SK-N-SH treated with all-trans-retinoic acid at 6 μM for 48 hours (cell line): ENCODE measurements around the gene NDFIP1.

Experiments used
- ARNTL ChIP-seq: fragments of 450-650 bp; formaldehyde crosslinking; IDR thresholded peaks from 2 replicates; pipeline ENCODE4 v1.5.0; 2020; ENCODE audit warnings: low read depth, mild to moderate bottlenecking, moderate library complexity, borderline replicate concordance
- BACH2 ChIP-seq: fragments of 250-450 bp; sonication (Bioruptor Pico); IDR thresholded peaks from 2 replicates; pipeline ENCODE4 v1.9.0; 2021; ENCODE audit warnings: mild to moderate bottlenecking, borderline replicate concordance
- CSDC2 ChIP-seq: fragments of 250-450 bp; sonication (Bioruptor Pico); IDR thresholded peaks from 2 replicates; pipeline ENCODE4 v1.5.0; 2020; ENCODE audit warnings: mild to moderate bottlenecking, moderate library complexity
- GLIS3 ChIP-seq: fragments of 250-450 bp; sonication (Bioruptor Pico); IDR thresholded peaks from 2 replicates; pipeline ENCODE4 v1.5.0; 2020; ENCODE audit warnings: mild to moderate bottlenecking, moderate library complexity
- ISL1 ChIP-seq: fragments of 250-450 bp; sonication (Bioruptor Pico); IDR thresholded peaks from 2 replicates; pipeline ENCODE4 v2.1.2; 2022; ENCODE audit warnings: mild to moderate bottlenecking, moderate library complexity
- RARB ChIP-seq: fragments of 250-450 bp; sonication (Bioruptor Pico); IDR thresholded peaks from 2 replicates; pipeline ENCODE4 v1.8.0; 2021; ENCODE audit warnings: mild to moderate bottlenecking, moderate library complexity
- ZC3H10 ChIP-seq: fragments of 250-450 bp; sonication (Bioruptor Pico); IDR thresholded peaks from 2 replicates; pipeline ENCODE4 v1.5.1; 2021; ENCODE audit warnings: mild to moderate bottlenecking, moderate library complexity
- ZFP3 ChIP-seq: fragments of 250-450 bp; sonication (Bioruptor Pico); IDR thresholded peaks from 2 replicates; pipeline ENCODE4 v1.5.0; 2020; ENCODE audit warnings: mild to moderate bottlenecking, moderate library complexity
- ZFP30 ChIP-seq: fragments of 450-650 bp; formaldehyde crosslinking; IDR thresholded peaks from 2 replicates; pipeline ENCODE4 v1.5.0; 2022; ENCODE audit warnings: mild to moderate bottlenecking, moderate library complexity
- ZNF70 ChIP-seq: fragments of 450-650 bp; formaldehyde crosslinking; IDR thresholded peaks from 2 replicates; pipeline ENCODE4 v1.5.0; 2020; ENCODE audit warnings: mild to moderate bottlenecking, moderate library complexity
- ZNF8 ChIP-seq: fragments of 450-650 bp; formaldehyde crosslinking; IDR thresholded peaks from 2 replicates; pipeline ENCODE4 v1.5.0; 2020; ENCODE audit warnings: mild to moderate bottlenecking, moderate library complexity
- TF ChIP-seq, protein P1 (sequence below): fragments of 250-450 bp; sonication (Bioruptor Pico); IDR thresholded peaks from 2 replicates; pipeline ENCODE4 v1.5.0; 2020; ENCODE audit warnings: mild to moderate bottlenecking, moderate library complexity

DNA sequence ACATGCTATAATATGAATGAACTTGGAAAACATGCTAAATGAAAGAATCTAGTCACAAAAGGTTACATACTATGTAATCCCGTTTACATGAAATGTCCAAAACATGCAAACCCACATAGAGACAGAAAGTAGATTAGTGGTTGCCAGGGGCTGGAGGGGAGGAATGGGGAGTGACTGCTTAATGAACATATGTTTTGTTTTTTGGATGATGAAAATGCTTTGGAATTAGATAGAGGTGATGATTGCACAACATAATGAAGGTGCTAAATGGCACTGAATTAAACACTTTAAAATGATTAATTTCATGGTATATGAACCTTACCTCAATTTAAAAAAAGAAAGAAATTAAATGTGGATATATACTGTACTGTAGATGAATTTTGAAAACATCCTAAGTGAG lies 17.6 kb upstream of the NDFIP1 start:
- TF ChIP-seq ZFP3 (CRISPR knock-in tag): no peak
- no peak for TF ChIP-seq ZC3H10 (CRISPR knock-in tag)
- no peak for TF ChIP-seq CSDC2 (CRISPR knock-in tag)
- TF ChIP-seq BACH2 (CRISPR knock-in tag): no peak
- TF ChIP-seq ARNTL (CRISPR knock-in tag): no peak
- no peak for TF ChIP-seq RARB (CRISPR knock-in tag)
- no peak for TF ChIP-seq ZFP30 (CRISPR knock-in tag)
- no peak for TF ChIP-seq GLIS3 (CRISPR knock-in tag)
- TF ChIP-seq, protein P1, sequence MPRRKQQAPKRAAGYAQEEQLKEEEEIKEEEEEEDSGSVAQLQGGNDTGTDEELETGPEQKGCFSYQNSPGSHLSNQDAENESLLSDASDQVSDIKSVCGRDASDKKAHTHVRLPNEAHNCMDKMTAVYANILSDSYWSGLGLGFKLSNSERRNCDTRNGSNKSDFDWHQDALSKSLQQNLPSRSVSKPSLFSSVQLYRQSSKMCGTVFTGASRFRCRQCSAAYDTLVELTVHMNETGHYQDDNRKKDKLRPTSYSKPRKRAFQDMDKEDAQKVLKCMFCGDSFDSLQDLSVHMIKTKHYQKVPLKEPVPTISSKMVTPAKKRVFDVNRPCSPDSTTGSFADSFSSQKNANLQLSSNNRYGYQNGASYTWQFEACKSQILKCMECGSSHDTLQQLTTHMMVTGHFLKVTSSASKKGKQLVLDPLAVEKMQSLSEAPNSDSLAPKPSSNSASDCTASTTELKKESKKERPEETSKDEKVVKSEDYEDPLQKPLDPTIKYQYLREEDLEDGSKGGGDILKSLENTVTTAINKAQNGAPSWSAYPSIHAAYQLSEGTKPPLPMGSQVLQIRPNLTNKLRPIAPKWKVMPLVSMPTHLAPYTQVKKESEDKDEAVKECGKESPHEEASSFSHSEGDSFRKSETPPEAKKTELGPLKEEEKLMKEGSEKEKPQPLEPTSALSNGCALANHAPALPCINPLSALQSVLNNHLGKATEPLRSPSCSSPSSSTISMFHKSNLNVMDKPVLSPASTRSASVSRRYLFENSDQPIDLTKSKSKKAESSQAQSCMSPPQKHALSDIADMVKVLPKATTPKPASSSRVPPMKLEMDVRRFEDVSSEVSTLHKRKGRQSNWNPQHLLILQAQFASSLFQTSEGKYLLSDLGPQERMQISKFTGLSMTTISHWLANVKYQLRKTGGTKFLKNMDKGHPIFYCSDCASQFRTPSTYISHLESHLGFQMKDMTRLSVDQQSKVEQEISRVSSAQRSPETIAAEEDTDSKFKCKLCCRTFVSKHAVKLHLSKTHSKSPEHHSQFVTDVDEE (CRISPR knock-in tag): no peak
- no peak for TF ChIP-seq ZNF70 (CRISPR knock-in tag)
- no peak for TF ChIP-seq ZNF8
- no peak for TF ChIP-seq ISL1 (CRISPR knock-in tag)
